HG02973 (cell line): Measurements from ENCODE around the gene SEMA3A.

ENCODE experiments used
- ATAC-seq: cut with Tn5 transposase; IDR thresholded peaks from one replicate; pipeline ENCODE4 v1.9.1; 2021; ENCODE audit warnings: moderate library complexity; ENCODE audit not compliant: unreplicated experiment

Gene SEMA3A

DNA sequence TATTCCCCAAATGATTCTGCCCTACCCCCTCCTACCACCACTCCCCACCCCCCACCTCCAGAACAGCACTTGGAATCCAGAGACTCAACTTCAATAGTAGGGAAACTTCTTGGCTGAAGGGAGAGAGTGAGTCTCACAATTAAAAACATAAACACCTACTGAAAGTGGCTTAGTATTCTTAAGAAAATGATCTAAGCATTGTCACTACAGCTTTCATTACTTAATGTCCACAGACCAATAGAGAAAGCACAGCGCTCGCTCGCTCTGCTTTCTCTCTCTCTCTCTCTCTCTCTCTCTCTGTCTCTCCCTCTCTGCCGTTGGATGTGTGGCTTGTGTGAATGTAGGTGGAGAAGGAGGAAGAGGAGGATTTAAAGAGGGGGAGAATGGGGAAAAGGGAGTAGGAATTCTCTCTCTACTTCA, 1.5 kb upstream of the SEMA3A start:
- ATAC-seq, result no peak

DNA sequence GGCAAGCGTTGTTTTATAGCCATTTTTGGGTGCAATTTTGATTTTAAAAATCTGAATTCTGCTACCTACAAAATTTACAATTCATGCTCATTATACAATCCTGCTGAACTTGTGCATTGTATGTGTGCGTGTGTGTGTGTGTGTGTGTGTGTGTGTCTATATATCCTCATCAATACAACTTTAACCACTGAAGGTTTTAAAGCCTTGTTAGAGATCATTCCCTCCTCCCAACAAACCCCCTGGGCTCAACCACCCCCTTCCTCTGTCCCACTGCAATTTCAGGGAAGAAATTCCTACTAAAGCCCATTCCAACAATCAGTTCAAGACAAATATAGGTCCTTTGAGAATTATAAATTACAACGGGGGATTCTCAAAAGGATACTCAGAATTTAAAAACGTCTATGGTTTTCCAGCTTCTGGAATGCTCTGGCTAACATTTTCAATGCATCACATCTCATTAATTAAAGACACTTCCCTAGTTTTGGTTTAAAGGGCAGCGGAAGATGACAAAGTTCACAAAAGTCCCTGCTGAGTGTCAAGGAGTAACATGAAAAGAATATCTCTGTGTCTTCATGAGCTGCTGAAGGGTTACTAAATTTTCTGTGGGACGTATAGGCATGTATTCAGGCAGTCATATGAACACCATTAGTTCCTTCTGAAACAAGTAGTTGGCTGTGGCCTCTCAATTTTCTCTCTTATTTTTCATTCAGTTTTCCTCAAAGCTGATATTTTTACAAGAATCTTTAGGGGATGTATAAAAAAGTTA, 889 bp upstream of the SEMA3A start:
- ATAC-seq, result no peak

DNA sequence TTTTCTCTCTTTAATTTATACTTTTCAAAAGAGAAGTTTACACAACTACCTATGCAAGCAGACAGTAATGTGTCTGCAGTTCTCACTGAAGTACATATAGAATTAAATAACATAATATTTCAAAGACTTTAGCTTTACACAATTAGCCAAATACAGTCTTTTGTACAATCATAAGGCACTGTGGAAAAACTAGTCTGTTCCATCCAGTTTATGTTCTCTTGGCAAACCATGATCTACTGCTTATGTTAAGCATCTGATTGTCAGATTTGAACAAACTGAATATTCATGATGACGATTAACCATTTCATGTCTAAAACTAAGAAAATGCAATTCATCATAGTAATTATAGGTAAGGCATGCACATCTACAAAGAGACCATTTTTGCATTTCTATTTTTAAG, 842 bp downstream of the SEMA3A start:
- ATAC-seq, result no peak

DNA sequence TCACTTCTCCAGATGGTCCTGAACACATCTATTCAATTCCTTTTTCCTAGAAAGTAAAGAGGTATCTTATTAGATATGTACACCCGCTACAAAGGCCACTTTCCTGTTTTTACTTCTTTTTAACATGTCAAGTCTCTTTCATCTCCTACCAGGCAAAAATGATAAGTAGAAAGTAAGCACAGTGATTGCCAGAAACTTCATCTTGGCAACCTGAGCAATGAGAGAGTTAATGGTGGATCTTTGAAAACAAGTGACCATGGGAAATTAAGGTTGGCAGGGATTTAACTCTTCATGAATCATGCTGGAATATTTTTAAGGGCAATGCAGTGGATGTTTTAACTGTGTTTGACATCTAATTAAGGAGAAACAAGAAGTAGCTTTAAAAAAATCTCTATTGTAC, 2.7 kb downstream of the SEMA3A start:
- ATAC-seq, result no peak

DNA sequence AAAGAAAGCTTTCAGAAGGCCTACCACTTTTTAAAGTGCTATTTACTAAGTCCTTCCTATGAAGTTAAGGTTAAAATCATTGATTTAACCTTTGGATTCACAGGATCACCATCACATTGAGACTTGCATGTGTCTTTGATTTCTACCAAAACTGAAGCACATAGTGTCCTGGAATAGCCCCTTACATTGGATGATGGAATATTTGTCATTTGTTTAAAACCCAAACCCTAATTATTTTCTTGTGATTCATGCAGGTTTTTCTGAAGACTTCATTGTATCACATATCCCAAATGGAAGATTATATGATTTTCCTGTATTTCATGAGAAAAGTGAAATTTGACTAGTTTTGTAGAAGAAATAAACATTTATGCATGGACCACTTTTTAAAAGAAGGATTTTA, 3.3 kb downstream of the SEMA3A start:
- no peak for ATAC-seq

DNA sequence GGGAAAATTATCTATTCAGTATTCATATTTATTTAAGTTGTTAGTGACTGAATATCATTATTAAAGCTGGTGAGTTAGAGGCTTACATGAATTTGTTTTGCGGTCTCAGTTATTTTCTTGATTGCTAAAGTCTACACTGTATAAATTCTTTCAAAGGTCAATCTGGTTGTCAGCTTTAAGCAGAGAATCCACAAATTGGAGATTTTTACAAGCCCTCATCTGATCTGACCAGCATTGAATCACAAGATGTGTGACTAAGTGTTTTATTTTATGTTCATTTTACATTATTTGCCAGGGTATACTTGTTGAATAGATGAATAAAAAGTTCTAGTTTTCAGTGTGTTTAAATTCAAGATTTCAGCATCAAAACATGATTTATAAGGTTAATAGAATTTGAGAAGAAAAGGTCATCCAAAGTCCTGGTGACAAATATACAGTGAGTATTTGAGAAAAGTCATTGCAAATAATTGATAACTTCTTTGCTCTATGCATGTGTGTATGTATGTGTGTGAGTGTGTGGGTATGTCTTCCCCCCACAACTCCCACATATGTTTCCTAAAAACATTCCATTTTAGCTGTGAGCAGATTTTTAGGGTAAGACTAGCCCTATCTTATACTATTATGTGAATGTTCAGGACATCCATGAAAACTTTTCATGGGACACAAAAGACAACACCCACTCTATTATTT, 4.4 kb downstream of the SEMA3A start:
- ATAC-seq, result no peak

DNA sequence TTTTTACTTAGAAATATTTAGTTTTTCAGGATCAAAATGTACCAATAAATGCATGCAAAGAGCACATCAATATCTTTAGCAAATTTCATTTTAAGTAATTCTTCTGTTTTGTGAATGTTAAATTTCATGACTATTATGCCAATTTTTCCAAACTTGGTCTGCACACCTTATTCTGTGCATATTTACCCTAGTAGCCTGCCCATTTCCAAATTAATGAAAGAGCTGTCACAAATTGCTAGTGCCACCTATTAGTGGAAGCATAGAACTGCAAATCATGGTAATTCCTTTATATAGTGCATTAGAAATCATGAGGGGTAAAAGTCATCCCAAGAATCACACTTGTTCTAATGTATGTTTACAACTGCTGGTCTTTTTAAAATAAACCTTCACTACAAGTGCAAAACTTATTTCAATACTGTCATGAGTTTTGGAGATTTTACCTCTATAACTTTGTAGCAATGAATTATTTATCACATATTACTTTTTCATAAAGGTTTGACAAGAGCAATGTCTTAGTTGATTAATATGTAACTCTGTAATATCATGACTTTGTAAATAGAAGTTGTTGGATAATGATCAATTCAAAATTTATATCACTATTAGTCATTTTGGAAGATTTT, 5.7 kb downstream of the SEMA3A start:
- no peak for ATAC-seq

DNA sequence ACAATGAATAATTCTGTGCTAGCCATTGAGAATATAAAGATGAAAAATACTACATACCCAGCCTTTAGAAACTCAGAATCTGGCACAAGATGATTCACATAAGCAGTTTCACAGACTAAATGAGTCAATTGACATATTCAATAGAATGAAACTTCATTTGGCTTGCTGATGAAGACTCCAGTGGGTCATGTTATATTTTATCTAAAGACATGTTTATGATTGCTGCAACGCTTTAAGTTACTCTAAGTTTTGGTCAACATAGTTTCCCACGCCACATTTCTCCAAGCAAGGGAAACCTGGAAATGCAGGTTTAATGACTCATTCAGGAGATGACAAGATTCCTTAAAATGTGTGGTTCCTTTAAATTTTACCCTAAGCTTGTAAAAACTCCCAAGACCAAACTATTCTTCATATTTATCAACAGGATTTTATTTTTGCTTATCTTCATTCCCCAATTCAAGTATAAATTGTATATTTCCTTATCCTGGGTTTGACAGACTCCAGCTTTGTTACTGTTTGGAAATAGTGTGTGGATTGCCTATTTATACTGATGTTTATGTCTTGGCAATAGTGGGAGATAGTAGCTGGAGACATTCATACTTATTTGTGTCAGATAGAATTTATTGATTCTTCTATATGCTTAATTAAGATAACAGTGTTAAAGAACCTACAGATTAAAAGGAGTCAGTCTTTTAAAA, 6.6 kb downstream of the SEMA3A start:
- ATAC-seq, result no peak

DNA sequence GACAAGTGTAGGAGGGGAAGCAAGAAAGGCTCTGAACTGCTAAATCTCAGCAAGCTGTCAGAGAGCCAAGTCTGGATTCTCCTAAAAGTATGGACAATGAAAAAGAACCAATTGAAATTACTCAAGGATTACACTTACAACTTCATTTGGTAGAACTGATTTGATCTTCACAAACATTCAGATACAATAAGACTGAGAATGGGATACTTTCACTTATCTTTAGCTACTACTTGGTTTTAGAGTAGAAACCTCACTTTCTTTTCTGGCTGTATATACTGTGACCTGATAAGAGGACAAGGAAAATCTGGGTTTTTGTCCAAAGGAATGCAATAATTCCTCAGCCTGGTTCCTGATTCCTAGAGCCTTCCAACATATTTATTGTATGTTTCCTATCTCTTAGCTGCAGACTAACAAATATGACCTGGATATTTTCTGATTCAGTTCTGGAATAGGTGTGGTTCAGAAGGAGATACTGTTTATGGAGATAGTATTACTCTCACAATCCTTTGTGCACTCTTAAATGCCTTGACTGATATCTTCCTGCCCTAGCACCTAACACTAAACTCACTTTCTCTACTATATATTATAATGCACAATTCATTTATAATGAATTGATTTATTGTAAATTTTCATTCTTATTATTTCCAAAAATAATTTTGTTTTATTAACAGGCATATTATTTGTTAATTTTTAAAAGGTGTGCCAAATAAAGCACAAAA, 7.3 kb downstream of the SEMA3A start:
- ATAC-seq, result no peak

DNA sequence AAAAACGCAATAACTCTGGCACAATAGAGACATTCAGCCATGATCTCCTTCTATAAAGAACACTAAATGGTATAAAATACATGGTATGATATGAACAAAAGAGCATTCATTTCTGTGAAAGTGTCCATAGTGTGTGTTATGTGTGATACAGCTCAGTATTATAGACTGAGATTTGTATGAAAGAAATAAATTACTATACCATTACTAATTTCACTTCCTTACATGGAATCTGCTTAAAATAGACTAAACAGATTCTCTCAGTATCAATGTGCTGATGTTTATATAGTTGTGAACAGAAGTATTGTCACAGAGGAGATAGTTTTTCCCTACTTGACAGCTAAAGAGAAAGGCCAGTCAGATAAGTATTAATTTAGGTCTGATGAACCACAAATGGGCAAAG, 10.8 kb downstream of the SEMA3A start:
- no peak for ATAC-seq

DNA sequence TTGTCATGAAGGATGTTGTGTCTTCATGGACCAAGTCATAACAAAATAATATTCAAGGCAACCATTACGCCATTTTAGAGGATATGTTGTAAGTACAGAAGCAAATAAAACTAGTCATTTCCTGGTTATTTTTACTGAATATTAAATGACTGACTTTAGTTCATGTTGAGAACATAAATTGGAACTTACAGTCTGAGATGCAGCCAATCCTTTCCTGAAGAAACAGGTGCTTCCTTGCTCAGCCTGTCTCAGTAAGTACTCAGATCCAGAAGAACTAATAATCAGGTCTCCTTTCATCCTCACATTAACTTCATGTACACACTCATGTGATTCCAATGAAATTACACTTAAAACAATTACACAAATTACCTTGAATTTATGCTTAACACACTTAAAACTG, 12.3 kb downstream of the SEMA3A start:
- ATAC-seq, result no peak

DNA sequence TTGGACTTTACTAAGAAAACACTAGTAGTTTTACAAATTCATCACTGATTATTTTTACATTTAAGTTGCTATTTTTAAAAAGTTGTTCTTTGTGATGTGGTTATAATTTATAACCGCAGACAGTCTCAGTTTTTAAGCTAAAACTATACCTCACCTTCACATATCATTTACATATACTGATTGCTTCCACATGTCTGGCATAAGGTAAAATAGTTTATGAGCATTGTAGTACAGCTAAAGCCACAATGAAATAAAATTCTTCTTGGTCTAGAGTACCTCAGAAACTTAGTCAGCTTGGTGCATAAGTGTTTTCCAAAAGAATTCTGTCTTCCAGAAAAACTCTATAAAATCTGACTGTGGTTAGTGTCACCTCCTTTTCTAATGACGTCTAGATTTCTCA, 13.0 kb downstream of the SEMA3A start:
- no peak for ATAC-seq

DNA sequence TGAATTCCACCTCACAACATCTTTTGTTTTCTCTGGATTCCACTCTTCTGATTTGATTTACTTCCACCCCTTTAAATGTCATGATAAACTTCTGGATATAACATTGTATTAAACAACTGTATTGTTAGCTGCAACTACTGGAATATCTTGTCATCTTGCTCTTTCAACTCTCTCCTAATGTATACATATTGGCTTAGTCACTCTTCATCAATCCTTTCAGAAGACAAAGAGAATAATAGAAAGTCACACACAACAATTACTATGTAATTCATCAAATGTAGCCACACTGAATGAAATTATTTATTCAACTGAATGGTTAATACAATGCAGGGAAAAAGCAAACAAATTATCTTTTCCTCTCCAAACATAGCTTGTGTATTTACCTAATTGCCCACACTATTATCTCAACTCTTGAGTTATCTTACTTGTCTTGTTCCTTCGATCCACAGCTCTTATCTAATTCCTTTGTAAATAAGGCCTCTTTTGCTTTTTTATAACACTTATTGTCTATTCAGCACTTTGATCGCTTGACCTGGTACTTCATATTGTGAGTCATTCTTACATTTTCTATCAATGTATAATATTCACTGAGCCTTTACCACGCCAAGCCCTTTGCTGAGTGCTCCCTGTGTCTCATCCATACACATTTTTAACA, 16.7 kb downstream of the SEMA3A start:
- ATAC-seq, result no peak

DNA sequence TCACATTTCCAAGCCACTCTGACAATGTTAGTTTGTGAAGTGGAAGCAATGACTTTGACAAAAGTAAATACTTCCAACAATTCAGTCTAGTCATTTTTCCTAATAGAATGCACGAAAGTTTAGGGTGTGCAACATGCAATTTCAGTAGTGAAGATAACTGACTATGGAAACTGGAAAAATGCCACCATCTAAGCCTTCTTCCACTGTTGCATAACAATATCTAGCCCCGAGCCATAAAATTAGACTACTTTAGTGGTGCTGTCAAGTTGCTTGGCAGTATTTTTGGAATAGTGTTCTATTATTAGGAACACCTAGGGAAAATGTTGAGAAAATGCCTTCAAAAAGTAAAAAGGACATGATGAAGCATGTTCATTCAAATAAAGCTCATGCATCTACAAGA, 17.9 kb downstream of the SEMA3A start:
- ATAC-seq, result no peak

DNA sequence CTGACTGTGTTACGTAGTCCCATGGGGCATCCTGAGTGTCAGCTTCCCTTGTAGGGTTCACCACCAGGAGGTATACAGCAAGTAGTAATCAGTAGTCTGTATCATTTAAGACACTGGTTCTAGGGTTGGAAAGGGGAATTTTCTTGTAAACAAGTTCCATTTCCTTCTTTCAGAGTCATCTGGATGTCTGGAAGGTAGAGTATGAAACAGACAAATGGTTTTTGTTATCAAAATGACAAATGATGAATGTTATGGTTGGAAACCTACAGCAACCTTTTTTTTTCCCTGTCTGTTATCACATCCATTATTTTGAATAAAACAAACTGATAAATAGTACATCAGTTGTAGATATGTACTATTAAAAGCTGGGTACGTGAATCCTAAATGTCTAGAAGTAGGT, 19.1 kb downstream of the SEMA3A start:
- ATAC-seq, result no peak

DNA sequence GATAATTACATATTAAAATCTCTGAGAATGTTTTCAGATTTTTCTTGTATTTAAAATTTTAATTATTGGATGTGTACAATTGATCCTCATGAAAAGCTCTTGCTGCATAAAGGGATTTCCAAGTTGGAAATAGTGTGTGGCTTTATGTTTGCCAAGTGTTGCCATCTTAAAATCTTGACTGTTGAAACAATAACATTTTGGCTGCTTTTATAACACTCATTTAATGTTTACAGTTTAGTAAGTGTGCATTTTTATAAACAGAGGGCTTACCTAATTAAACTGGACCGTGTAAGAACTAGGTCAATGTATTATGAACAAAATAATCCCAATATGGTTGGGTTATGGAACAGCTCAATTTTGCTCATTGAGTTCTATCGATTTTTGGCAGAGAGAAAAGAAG, 23.9 kb downstream of the SEMA3A start:
- ATAC-seq, result no peak

DNA sequence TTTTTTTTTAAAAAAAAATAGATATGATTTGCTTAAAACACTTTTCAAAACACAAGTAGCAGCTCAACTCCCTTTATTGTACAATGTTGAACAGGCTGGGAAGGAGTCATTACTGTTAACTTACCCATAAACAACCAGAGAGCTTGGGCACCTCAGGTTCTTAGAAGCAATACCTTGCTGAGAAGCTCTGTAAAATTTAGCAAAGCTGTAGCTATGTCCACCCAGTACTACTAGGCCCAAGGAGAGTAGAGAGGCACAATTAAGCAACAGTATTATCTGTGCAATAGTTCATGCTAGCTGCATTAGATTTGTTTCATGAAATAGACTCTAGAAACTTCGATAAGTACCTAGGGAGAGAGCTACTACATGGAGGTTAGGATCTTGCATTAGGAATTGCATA, 32.0 kb downstream of the SEMA3A start:
- ATAC-seq, result no peak

DNA sequence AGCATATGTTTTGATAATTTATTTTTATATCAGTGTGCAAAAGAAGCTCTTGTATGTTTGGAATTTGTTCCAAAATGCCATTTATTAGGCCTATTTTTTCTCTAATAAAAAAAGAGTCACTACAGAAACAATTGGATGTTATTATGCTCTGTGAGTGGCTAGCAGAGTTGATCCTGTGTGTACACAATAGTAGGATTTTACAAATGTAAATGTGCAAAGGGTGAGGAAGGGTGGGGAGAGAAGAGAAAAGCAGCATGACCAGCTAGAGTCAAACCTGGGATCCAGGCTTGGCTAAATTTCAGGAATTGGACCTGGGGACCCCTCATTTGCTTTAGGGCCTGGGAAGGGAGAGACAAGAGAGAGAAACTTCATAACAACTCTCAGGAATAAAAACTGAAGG, 32.5 kb downstream of the SEMA3A start:
- ATAC-seq, result no peak

DNA sequence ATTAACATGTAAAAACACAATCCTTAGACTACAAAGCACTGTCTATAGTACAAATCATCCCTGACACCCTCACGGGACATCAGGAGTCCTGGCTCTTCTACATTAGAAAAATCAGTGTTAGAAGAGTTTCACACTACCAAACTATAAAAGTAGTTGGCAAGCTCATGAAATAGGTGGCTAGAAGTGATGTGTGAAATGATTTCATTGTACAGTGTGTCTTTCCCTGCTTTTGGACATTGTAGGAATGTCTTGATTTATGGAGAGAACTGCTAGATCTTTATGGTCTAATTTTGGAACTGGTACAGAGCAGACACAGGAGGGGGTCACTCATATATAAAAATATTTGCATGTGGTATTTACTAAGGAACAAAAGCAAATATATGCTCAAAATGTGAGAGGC, 33.2 kb downstream of the SEMA3A start:
- no peak for ATAC-seq

DNA sequence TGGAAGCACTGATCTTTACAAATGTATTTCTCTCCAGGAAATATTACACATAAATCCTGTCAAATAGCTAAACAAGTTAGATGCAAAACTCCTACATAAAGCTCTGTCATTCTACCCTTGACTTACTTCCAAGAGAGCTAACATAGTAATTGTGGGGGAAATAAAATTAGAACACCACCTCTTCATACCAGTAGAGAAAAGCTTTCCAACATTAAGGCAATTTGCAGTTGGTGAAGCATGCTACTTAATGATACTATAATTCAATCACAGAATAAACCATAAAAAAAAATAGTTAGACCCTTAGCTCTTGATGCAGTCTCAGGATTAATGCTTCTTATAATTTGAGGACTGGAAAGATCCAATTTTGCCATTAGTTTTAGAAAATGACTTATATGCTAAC, 35.2 kb downstream of the SEMA3A start:
- ATAC-seq, result no peak

DNA sequence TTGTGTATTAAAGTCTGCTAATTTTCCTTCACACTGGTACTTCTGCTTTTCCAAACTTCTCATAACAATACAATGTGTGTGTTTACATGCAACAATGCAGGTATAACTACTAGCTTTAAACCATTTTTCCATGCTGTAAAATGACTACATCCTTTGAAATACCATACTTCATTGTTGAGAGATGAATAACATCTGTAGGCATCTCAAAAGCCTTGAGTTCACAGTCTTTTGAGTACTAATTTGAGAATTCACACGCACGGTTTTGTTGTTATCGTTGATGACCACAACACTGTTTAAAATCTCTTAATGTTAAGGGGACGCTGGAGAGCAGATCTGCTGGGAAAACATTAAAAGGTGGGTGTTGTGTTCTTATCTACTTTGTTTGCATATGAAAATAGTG, 37.4 kb downstream of the SEMA3A start:
- no peak for ATAC-seq
